Suprapubic skin (tissue), 4 donors: ENCODE results near the gene BCL11B. TPM values are rescaled to one million over a fixed set of nuclear protein-coding genes. Genes with fewer than 3 reads are reported as not detected.

Source experiments
- DNase-seq, 2 donors: peaks; one replicate each; pipeline ENCODE4 v3.0.0-alpha.2; 2019; ENCODE audit warnings: low spot score in 2 of 2
- H3K27ac ChIP-seq: fragments of 200-600 bp; sonication (generic); one replicate; pipeline ENCODE4 v1.5.1; 2019
- H3K27me3 ChIP-seq: fragments of 200-600 bp; sonication (generic); one replicate; pipeline ENCODE4 v1.5.1; 2019
- H3K36me3 ChIP-seq: fragments of 200-600 bp; sonication (generic); one replicate; pipeline ENCODE4 v1.5.1; 2019
- H3K4me1 ChIP-seq: fragments of 200-600 bp; sonication (generic); one replicate; pipeline ENCODE4 v1.5.1; 2019
- H3K4me3 ChIP-seq: fragments of 200-600 bp; sonication (generic); one replicate; pipeline ENCODE4 v1.5.1; 2019; ENCODE audit warnings: mild to moderate bottlenecking
- H3K9me3 ChIP-seq: fragments of 200-600 bp; sonication (generic); one replicate; pipeline ENCODE4 v1.5.1; 2019
- EP300 ChIP-seq: sonication (generic); formaldehyde crosslinking; IDR thresholded peaks from one replicate; pipeline ENCODE4 v1.6.1; 2017; ENCODE audit warnings: antibody characterized with exemption
- POLR2A ChIP-seq, 2 donors: fragments of 450-650 bp; IDR thresholded peaks; one replicate each; pipeline ENCODE4 v1.6.1; 2017; ENCODE audit warnings: antibody characterized with exemption in 2 of 2, mild to moderate bottlenecking in 2 of 2, moderate library complexity in 2 of 2
- POLR2AphosphoS5 ChIP-seq, 3 donors: sonication (generic); formaldehyde crosslinking; IDR thresholded peaks; one replicate each; pipeline ENCODE4 v1.6.1; 2017; ENCODE audit warnings: antibody characterized with exemption in 3 of 3
- WGBS: methylation state at CpG from one replicate; pipeline ENCODE4 v1.1.5; 2018; 5-methylcytosine and 5-hydroxymethylcytosine counted together
- total RNA-seq, 4 donors: library from RNA; depleted of rRNA; stranded (reverse); fragments of >200 nt; gene quantifications; one replicate each; pipeline ENCODE4 v1.1.0, GENCODE V29; 2016
- TF ChIP-seq, protein P1 (sequence below), 2 donors: fragments of 200-600 bp in 1 of 2; fragments of 450-650 bp in 1 of 2; sonication (generic) in 1 of 2; IDR thresholded peaks; one replicate each; pipeline ENCODE4 v1.5.1; 2016 to 2019; ENCODE audit warnings: antibody characterized with exemption in 2 of 2, mild to moderate bottlenecking in 1 of 2, moderate library complexity in 1 of 2

BCL11B gene
- total RNA-seq, 4 donors from 2014 or later: 35.9 to 53.8 (median 47.5) TPM

DNA sequence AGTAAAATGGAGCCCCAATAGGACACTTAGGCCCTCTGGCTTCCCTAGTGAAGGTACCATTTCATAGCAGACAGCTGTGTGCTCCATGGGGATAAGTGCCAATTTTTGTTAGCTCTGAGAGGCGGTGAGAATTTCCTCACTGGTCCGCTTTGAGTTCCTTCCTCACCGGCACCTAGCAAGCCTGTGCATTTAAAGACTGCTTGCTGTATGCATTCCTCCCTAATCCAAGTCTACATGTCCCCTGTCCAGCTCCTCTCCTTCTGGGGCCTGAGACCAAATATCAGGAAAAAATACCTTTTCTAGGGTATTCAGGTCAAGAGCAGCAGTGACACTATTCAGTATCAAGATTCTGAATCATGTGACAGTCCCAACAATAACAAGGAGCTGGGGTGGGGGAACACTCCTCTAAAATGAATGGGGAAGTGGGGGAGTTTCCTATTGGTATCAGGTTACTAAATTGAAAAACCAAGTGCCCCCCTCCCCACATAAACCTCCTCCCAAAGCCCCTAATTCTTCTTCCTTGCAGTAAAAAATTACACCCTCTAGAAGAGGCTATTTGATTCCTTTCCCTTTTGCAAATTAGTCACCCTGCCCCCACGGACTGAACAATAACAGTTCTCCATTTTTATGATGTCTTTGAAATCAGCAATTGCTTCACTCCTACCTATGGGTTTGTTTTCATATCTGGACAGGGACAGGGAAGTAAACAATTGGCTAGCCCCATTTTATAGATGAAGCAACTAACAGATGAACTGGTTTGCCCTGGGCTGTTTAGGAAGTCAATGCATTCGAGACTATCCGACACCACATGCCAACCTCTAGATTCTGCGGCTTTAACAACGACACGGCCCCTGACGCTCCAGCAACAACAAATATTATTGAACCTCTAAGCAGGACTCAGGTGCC is 28.9 kb downstream of the BCL11B start:
- Histone ChIP-seq H3K4me3 (peak overlapping the region; percentile 15), H3K4me1 (peaks cover 70% of the 10 kb centered on the region), H3K36me3 (no peaks in the 10 kb centered on the region), H3K9me3 (no peaks in the 10 kb centered on the region), H3K27me3 (peaks cover 25% of the 10 kb centered on the region), H3K27ac (peak overlapping the region; percentile 84)
- 45% methylated on average over 10 of the region's 10 CpGs for WGBS
- TF ChIP-seq POLR2A (IDR thresholded peaks at IDR 0.05) (no peak), EP300 (no peak), POLR2AphosphoS5 (IDR thresholded peaks at IDR 0.05) (no peak)
- TF ChIP-seq, protein P1, sequence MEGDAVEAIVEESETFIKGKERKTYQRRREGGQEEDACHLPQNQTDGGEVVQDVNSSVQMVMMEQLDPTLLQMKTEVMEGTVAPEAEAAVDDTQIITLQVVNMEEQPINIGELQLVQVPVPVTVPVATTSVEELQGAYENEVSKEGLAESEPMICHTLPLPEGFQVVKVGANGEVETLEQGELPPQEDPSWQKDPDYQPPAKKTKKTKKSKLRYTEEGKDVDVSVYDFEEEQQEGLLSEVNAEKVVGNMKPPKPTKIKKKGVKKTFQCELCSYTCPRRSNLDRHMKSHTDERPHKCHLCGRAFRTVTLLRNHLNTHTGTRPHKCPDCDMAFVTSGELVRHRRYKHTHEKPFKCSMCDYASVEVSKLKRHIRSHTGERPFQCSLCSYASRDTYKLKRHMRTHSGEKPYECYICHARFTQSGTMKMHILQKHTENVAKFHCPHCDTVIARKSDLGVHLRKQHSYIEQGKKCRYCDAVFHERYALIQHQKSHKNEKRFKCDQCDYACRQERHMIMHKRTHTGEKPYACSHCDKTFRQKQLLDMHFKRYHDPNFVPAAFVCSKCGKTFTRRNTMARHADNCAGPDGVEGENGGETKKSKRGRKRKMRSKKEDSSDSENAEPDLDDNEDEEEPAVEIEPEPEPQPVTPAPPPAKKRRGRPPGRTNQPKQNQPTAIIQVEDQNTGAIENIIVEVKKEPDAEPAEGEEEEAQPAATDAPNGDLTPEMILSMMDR (IDR thresholded peaks at IDR 0.05): no peak
- DNase-seq: no peak

DNA sequence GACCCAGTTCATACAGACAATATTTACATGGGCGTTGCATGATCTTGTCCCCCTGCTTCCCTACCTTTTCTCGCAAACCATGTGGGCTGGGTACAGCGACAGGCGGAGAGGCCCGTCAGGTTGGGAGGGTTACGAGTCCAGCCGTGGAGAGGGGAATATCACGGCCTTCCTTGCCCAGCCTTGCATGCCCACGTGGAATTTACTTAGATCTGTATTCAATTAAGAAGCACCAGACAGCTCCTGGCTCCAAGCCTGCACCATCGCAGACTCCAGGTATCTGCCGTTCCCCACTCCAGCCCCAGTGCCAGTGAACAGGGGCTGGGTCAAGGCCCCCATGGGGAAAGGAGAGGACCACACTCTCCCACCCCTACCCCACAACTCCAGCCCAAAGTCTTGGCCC is 29.8 kb downstream of the BCL11B start:
- TF ChIP-seq, protein P1 (IDR thresholded peaks at IDR 0.05): no peak
- TF ChIP-seq EP300: no peak
- no peak for TF ChIP-seq POLR2AphosphoS5 (IDR thresholded peaks at IDR 0.05)
- TF ChIP-seq POLR2A (IDR thresholded peaks at IDR 0.05): no peak
- 43% methylated on average over 11 of the region's 11 CpGs for WGBS
- DNase-seq: no peak
- H3K4me3 ChIP-seq: no peak overlapping the region
- H3K27me3 ChIP-seq: peaks cover 18% of the 10 kb centered on the region
- no peaks in the 10 kb centered on the region for H3K36me3 ChIP-seq
- H3K9me3 ChIP-seq: no peaks in the 10 kb centered on the region
- H3K27ac ChIP-seq: peak overlapping the region; percentile 84
- peaks cover 61% of the 10 kb centered on the region for H3K4me1 ChIP-seq

DNA sequence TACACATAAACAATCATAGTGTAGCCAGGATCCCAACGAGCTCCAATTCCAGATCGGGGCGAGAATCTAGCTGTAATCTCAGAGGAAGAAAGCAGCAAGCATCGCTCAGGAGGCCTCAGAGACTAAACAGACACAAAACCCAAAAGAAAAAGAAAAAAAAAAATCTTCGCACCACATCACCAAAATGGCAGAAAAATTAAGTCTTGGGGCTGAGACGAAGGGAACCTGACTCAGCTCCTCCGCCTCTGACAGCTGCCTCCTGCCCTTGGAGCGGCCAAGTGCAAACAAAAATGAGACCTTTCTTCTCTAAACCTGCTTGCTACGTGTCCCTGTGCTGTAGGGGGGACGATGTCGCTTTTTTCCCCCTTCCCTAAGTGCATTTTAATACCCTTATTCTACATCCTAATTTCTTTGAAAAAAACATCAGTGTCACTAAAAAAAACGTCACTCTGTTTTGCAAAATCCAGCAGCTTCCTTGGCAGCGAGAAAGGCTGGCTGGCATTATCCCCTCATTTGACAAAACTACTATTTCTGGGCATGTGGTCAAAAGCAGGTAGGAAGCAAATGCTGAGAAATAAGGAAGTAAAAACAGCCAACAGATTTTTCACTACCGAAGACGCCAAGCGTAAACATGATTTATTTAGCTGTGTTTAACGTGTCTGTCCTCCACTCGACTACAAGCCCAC is 30.5 kb downstream of the BCL11B start:
- H3K9me3 ChIP-seq: no peaks in the 10 kb centered on the region
- DNase-seq: no peak
- H3K27me3 ChIP-seq: peaks cover 11% of the 10 kb centered on the region
- TF ChIP-seq POLR2AphosphoS5 (IDR thresholded peaks at IDR 0.05): no peak
- TF ChIP-seq, protein P1 (IDR thresholded peaks at IDR 0.05): no peak
- no peak for TF ChIP-seq EP300
- TF ChIP-seq POLR2A (IDR thresholded peaks at IDR 0.05): no peak
- H3K27ac ChIP-seq: peak overlapping the region; percentile 84
- H3K36me3 ChIP-seq: no peaks in the 10 kb centered on the region
- 30% methylated on average over 18 of the region's 18 CpGs for WGBS
- H3K4me3 ChIP-seq: no peak overlapping the region
- H3K4me1 ChIP-seq: peaks cover 56% of the 10 kb centered on the region

DNA sequence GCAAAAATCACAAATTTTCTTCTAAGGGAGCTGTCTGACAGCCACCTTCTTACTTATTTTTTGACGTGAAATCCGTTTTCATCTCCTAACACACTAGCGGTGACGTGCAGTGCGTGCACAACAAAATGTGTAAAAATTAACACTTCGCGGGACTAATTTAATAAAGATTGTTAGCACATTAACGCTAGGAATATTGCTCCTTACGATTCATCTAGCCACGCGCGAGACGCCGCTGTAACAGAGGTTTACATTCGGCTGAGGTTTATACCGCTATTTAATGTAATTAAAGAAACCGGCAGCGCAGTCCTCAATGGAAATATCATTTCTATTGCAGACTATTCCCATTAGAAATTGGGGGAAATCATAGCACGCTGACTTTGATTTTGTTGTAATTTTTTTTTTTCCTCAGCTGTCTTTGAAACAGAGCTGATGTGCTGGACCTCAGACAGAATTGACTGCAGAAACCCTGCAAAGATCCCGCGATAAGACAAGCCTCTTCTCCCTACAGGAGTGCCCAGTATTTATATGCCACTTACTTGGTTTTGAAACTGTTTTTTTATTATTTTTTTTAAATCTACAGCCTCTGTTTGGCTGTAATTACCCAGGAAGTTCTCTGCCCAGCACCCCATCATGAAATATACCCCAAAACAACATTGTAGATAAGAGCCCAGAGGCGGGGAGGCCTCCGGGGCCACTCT is 31.2 kb downstream of the BCL11B start:
- Histone ChIP-seq H3K27me3 (peaks cover 5% of the 10 kb centered on the region), H3K27ac (peak overlapping the region; percentile 84), H3K36me3 (no peaks in the 10 kb centered on the region), H3K4me1 (peaks cover 56% of the 10 kb centered on the region), H3K9me3 (no peaks in the 10 kb centered on the region), H3K4me3 (no peak overlapping the region)
- 78% methylated on average over 23 of the region's 23 CpGs for WGBS
- no peak for DNase-seq
- TF ChIP-seq, protein P1 (IDR thresholded peaks at IDR 0.05): no peak
- no peak for TF ChIP-seq POLR2AphosphoS5 (IDR thresholded peaks at IDR 0.05)
- TF ChIP-seq EP300: no peak
- TF ChIP-seq POLR2A (IDR thresholded peaks at IDR 0.05): no peak
